GM21381 (cell line): ENCODE data around the gene FNDC5.
"Not testable (repeated sequence)": the region's sequence is repeated elsewhere in the genome, so short reads cannot be mapped to it uniquely, and the experiment has no call there.

Experiments used
- ATAC-seq: cut with Tn5 transposase; IDR thresholded peaks from one replicate; pipeline ENCODE4 v1.9.1; 2021; ENCODE audit warnings: mild to moderate bottlenecking, moderate library complexity; ENCODE audit not compliant: unreplicated experiment

Gene FNDC5

DNA sequence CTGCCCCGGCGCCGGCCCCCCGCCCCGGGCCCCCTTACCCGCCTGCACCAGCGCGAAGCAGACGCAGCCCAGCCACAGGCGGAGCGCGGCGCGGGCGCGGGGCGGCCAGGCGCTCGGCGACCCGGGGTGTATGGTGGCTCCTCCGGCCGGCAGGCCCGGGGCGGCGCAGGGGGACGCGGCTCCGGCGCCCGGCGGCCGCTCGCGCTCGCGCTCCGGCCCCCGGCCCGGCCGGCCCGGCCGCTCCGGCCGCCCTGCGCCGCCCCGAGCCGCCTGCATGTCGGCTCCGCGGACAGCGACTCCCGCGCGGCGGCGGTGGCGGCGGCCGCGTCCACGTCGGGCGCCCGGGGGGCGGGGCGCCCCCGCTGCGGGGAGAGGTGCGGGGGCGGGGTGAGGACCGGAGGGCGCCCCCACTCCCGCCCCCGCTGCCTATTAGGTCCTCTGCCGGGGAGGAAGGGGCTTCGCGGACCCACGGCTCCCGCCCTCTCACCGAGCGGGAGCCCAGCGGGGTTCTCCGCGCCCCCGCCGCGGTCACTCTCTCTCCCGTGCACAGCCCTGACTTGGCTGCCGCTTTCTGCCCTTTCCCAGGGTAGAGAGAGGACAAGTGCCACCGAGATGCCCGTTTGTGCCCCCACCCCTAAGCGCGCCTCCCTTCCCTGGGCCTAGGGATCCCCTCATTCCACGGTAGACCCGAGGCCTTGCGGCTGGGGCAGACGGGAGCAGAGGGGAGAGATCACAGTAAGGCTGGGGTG, at the start of gene FNDC5:
FNDC5 (minus strand) TSS at position 298 of the 749 bp plus-strand sequence.
- ATAC-seq: no peak

DNA sequence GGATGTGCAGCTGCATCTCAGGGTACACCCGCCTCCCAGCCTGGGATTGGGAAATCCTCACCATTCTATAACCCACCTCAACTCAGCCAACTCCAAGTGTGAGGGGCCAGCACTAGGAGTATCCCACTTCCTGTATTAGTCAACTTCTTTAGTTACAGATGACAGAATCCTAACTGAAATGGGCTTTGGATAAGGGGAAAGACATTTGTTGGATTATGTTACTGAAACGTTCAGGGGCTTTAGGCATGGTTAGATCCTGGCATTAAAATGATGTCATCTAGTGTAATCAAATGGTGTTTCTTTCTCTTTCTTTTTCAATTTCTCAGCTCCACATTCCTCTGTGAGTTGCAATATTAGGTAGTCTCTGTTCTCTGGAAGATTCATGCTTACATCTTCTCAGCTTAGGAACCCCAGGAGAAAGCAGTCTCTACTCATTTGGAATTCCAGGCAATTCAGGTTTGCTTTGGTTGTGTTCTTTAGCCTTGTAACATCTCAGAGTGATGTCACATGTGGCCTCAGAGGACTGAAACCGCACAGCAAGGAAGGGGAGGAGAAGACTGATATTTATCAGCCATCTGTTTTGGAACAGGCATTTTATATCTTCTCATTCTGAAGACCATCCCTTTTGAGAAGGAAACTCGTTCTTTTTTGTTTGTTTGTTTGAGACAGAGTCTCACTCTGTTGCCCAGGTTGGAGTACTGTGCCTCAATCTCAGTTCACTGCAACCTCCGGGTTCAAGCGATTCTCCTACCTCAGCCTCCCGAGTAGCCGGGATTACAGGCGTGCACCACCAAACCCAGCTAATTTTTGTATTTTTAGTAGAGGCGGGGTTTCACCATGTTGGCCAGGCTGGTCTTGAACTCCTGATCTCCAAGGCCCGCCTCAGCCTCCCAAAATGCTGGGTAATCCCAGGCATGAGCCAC, 49.4 kb upstream of the FNDC5 start:
- ATAC-seq: no peak

DNA sequence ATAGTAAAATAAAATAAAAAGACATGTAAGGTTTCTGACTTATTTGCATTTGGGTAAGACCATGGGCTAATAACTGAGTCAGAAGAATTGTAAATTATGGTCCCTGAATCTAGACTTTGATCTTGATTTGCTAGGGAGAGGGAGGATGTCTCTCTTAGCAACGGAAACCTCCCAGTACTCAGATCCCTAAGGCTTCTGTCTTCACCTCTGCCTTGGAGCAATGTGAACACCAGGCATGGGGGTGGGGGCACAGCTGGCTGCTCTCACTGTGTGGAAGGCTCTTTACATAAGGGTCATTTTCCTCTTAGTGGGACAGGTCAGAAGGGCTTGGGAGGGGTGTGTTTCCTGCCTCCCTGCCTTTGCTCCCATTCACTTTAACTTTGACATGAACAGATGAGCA, 47.5 kb upstream of the FNDC5 start:
- no peak for ATAC-seq

DNA sequence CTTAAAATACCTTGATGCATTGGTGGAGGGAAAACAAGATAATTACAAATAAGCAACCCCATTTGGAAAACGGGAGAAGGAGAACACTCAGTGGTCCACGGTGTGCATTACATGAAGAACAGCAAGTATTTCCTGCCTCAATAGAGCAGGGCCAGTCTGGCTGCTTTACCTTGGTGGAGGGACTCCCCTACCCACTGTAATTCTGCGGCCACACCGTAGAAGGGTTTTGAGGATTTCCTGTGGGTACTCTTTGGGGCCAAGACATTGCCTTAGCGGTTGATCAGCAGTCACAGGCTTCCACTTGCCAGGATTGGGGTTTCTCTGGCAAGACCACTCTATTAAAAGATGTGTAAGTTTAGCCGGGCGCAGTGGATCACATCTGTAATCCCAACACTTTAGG, 46.8 kb upstream of the FNDC5 start:
- ATAC-seq: no peak

DNA sequence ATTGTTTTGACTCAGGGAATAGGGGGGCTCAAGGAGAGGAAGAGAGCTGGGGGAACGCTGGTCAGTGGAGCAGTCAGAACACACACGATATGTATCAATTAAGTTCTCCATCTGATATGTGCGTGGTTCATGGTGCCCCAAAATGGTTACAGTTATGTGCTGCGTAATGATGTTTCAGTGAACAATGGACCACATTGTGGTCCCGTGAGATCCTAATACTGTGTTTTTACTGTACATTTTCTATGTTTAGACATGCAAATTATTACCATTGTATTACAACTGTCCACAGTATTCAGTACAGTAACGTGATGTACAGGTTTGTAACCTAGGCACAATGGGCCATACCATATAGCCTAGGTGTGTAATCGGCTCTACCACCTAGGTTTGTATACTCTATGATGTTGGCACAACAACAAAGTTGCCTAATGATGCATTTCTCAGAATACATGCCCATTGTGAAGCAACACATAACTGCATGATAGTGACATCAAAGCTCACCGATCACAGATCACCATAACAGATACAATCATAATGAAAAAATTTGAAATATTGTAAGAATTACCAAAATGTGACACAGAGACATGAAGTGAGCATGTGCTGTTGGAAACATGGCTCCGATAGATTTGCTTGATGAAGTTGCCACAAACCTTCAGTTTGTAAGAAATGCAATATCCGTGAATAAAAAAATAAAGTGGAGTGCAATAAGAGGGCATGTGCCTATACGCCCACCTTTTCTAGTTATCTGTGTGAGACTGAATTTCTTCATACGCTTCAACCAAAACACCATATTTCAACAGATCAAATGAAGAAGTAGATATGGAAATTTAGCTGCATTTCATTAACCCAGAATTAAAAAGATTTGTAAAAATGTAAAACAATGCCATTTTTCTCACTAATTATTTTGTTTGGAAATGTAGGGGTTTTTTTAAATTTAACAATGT, 45.3 kb upstream of the FNDC5 start:
- no peak for ATAC-seq

DNA sequence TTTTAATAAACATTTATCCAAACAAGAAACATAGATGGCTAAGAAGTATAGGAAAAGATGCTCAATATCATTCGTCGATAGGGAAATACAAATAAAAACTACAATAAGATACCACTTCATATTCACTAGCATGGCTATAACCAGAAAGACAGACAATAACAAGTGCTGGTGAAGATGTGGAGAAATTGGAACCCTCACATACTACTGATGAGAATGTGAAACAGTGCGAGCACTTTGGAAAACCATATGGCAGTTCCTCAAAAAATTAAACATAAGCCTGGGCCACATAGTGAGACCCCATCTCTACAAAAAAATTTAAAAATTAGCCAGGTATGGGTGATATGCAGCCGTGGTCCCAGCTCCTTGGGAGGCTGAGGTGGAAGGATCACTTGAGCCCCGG, 39.6 kb upstream of the FNDC5 start:
- no peak for ATAC-seq

DNA sequence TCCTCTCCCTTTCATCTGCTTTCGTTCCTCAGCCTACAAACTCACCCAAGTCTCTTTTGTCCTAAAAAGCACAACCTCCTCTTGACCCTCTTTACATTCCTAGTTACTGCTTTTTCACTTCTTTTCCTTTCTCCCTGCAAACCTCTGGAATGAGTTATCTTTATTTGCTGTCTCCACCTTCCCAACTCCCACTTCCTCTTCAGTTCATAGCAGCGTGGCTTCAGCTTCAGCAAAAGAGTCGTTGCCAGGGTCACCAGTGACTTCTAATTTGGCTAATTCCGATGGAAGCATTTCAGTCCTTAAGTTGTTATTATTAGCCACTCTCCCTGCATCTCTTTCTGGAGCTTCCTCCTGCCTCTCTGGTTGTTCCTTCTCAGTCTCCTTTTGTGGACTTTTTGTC, 36.7 kb upstream of the FNDC5 start:
- ATAC-seq: no peak

DNA sequence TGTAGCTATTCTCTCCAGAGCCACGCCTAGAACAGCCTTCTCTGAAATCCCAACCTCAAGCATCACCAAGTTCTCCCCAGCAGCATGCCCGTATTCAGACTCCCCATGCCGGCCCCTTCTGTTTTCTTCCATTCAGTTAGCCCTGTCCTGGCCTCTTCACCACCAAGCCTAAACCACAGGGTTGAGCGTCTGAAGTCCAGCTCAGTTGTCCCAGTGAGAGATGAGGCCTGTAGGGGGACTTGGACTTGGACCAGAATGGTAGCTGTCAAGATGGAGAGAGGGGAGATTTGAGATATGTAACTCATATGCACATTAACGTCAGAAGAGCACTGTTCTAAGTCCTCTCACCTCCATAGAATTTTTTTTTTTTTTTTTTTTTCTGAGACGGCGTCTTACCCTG, 35.9 kb upstream of the FNDC5 start:
- ATAC-seq: no peak

DNA sequence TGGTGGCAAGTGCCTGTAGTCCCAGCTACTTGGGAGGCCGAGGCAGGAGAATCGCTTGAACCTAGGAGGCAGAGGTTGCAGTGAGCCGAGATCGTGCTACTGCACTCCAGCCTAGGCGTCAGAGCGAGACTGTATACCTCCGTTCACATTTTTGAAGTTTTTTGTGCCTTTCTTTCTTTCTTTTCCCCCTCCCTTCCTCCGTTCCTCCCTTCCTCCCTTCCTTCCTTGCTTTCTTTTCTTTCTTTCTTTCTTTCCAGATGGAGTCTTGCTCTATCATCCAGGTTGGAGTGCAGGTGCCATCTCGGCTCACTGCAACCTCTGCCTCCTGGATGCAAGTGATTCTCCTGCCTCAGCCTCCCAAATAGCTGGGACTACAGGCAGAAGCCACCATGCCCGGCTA, 34.9 kb upstream of the FNDC5 start:
- not testable (repeated sequence) for ATAC-seq

DNA sequence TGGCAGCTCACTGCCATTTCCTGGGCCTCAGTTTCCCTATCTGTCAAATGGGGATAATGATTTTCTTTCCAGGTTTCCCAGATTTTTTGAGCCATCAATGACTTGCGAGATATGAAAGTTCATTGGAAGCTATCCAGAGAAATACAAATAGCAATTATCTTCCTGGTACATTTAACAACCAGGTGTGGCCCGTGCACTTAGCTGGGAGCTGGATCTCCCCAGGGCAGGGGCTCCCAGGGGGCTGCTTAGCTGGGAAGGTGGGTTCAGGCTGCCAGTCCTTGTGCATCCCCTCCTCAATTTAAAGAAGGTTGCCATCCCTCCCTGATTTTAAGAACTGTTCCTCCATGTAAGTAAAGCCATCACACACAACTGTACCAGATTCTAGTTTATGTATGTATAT, 34.1 kb upstream of the FNDC5 start:
- ATAC-seq: no peak

DNA sequence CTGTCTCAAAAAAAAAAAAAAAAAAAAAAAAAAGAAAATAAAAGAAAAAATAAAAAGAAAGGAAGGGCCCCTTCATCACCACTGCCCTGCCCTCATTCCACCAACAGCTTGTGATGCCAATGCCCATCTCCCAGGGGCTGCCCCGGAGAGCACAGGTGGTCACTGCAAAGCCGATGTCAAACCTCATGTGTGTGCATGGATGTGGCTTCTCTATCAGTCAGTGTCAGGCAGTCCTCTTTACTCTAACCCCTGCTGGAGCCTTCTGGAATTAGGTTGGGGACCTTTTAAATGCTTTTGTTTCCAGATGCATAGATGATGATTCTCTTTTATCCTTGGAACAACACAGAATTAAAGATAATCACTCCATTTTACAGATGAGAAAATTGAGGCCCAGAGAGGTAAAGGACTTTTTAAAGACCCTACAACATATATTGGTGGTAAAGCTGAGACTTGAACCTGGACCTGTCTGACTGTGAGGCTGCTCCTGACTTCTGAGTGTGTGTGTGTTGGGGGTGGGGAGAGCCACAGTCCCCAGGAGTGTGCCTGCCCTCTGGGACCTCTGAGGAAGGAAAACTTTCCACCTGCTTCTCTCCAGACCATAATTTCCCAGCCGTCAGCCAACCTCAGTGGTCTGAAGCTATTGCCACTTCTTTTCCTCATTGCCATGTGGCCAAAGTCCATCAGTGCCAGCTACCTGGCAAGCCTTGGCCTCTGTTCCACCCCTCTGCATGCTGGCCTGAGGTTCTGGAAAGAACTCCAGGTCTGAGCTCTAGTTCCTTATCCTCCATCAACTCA, 33.5 kb upstream of the FNDC5 start:
- no peak for ATAC-seq

DNA sequence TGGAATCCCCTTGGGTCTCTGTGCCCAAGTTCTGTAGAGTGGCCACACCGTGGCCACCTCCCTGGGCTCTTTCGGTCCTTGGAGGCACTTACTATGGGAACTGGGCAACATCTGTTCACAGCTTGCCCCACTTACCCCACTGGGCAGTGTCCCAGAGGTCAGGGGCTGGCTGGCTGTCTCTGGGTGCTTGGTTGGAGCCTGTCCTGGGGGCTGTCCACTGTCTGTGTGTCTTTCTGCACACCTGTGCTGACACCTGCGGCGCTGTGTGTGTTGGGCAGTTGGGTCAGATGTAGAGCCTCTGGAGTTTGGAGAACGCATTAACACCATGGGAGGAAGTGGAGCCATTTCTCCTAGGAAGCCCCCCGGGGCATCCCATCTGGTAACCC, 31.8 kb upstream of the FNDC5 start:
- ATAC-seq: no peak

DNA sequence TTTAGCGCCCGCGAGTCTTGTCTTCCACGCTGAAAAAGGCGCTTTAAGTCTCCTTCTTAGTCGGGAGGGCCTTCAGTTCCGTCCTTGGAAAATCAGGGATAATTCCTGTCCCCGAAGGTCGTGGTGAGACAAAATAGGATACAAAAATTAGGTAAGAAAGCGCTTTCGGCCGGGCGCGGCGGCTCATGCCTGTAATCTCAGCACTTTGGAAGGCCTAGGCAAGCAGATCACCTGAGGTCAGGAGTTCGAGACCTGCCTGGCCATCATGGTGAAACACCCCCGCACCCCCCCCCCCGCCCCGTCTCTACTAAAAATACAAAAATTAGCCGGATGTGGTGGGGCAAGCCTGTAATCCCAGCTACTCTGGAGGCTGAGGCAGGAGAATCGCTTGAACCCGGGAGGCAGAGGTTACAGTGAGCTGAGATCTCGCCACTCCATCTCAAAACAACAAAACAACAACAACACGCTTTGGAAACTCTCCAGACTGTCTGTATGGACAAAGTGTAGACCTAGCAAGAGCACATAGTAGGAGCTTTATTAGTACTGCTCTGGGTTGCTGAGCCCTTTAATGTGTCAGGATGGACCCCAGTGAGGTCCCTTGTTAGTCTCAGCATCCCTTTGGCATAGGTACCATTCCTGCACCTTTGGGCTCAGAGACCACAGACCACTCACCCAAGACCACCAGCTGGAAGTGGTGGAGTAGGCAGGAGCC, 31.3 kb upstream of the FNDC5 start:
- no peak for ATAC-seq

DNA sequence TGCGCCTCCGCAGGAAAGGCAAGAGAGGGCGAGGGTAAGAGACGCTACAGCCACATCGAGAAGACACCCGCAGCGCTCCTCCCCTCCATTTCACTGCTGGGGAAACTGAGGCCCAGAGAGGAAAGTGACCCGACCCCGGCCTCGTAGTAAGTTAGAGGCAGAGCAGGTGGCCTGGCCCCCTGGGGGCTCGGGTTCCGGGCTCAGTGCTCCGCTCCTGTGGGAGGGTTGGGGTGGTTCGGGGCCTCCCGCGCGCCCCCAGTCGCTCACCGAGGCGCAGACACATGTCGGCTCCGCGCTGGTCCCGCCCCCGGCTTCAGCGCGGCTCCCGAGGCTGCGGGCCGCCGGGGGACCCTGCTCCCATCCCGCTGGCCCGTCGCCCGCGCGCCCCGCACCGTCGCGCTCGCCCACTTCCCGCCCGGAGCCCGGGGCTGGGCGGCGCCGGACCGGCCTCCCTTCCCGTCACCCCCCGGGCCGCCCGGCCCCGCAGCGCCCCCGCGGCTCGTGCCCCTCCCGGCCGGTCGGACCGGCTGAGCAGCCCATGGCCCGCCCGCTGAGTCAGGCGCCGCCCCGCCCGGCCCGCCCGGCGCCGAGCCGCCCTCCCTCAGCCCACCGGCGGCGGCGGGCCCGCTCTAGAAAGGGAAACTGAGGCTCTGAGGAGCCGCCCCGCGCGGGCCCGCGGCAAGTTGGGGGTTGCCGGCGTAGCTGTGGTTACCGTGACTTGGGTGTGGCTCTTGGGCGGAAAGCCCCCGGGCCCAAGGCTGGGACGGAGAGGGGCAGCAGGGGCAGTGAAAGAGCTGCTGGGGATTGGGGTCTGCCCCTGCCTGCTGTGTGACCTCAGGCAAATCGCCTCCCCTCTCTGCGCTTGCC, 30.5 kb upstream of the FNDC5 start, which contains the start of gene TMEM54:
TMEM54 (minus strand) TSS at position 434 of the 867 bp plus-strand sequence; CDS start at position 283, 151 bp downstream.
- no peak for ATAC-seq

DNA sequence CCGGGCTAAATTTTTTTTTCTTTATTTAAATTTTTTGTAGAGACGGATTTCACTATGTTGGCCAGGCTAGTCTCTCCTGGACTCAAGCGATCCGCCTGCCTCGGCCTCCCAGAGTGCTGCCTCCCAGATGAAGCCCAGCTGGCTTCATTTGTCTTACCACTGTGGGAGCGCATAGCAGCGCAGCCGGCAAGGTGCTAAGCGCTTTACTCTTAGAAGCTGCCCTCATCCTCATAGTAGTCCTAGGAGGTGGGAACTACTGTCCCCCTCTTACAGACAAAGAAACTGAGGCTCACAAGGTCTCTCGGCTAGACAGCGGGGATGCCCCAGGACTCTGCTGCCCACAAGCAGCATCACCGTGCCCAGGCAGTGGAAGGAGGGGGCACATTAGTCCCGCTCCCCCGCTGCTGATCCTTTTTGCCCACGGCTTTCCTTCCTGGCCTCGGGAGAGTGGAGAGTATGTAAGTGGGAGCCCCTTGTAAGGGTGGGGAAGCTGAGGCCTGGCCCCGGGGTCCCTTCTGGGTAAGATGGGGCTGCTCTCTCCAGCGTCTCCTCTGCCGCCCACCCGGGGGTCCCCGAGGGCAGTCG, 29.8 kb upstream of the FNDC5 start:
- ATAC-seq: no peak

DNA sequence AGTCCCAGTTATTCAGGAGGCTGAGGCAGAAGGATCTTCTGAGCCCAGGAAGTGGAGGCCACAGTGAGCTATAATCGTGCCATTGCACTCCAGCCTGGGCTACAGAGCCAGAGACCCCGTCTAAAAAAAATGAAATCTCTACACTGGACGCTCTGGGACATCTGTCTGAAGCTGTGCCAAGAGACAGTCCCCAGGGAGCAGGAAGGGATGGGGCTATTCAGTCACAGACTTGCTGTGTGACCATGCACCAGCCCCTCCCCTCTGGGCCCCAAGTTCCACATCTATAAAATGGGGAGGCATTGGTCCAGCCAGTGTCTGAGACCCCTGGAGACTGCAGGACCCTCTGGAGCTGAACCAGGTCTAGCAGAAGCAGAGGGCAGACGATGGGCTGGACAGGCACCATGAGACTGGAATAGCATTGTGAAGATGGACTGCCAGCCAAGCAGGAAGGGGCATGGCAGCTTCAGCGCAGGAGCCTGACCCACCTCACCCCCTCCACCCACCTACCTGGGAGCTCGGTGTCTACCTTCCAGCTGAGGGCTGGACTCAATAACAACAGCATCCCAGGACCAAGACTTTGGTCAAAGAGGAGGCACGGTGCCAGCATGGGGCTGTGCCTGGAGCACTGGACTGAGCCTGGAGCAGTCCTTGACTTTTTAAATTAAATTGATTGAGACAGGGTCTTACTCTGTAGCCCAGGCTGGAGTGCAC, 29.0 kb upstream of the FNDC5 start:
- no peak for ATAC-seq

DNA sequence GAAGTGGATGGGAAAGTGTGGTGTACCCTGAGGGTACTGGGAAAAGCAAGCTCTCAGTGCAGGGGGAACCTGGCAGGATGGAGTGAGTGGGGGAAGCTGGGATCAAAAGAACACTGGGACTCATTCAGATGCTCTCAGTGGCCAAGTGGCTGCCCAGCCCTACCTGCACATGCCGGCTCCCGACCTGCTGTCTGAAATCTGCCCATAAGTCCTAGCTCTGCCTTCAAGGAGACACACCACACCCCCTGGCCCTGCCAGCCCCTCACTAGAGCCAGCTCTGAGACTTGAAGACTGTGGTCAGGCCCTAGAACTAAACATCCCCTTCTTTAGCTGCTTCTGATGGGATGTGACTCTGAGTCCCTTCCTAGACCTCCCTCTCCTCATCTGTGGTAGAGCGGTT, 28.2 kb upstream of the FNDC5 start:
- ATAC-seq: no peak

DNA sequence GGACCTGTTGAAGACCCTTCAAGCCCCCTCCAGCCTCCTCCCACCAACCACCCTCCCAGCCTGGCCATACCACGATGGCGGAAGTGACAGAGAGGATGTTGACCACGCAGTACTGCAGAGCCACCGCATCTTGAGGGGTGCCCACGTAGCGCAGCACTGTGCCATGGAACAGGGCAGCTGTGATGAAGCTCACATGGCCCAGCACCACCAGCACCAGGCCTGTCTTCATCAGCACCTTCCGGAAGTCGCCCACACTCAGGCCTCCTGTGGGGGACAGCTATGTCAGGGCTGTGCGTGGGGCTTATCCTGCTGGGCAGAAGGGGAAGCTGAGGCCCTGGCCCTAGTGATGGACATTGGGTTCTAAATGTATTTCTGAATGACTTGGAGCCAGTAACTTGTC, 27.3 kb upstream of the FNDC5 start:
- no peak for ATAC-seq
